ENCODE data around the gene TEKT2.
A peak's percentile ranks its signal among the peaks of the same experiment; 100 is the strongest.

TEKT2 gene

GRCh38 chr1:36083635-36084496 lies at the start of gene TEKT2:
TEKT2 (plus strand) TSS chr1:36084094; CDS start chr1:36084922, 828 bp downstream.
- Histone ChIP-seq H3K4me2 (peak within 1 kb of the TSS; percentile 80 to 96 (median 92)), H3K9me3 (replicated peaks in 1 of 11) (no peaks in the 10 kb centered on the region), H4K20me1 (0 out of 22 replicates have a peak, but pooled peaks cover 0 to under 1% (median 0%) of the 10 kb centered on the region in 11 experiments), H3K4me1 (peaks cover 25 to 61% (median 42%) of the 10 kb centered on the region in 10 experiments), H3K4me3 (peak within 1 kb of the TSS; percentile 43 to 68 (median 54)), H3K27me3 (peaks cover 0 to 22% (median 3%) of the 10 kb centered on the region in 11 experiments; a peak in 9 of 22 replicates), H3K27ac (peak within 1 kb of the TSS in 3 of 11 experiments; percentile 32 to 58 (median 41); a peak in 5 of 22 replicates), H3K36me3 (no peaks in the 10 kb centered on the region), H3K9ac (peak within 1 kb of the TSS; percentile 18 to 71 (median 53); a peak in 21 of 22 replicates)
- no peak for TF ChIP-seq Cebpa-rat (IDR thresholded peaks at IDR 0.05)

- Histone ChIP-seq H3K36me3 (peaks cover 56 to 100% (median 83%) of the 10 kb centered on the region in 11 experiments), H3K9ac (peak overlapping the region in 6 of 11 experiments; percentile 3 to 64 (median 36); a peak in 9 of 22 replicates), H3K4me1 (peaks cover 0 to 30% (median 12%) of the 10 kb centered on the region in 10 experiments; a peak in 13 of 20 replicates), H3K9me3 (replicated peaks in 1 of 11) (no peaks in the 10 kb centered on the region), H3K4me2 (peak overlapping the region in 6 of 11 experiments; percentile 31 to 79 (median 56); a peak in 12 of 22 replicates), H3K27me3 (no peaks in the 10 kb centered on the region), H3K4me3 (no peak overlapping the region), H4K20me1 (no peaks in the 10 kb centered on the region), H3K27ac (peak overlapping the region in 9 of 11 experiments; percentile 3 to 86 (median 63); a peak in 15 of 22 replicates)
- peak in 2 of 11 experiments; percentile 56 to 77; a peak in 5 of 22 replicates for TF ChIP-seq Cebpa-rat (IDR thresholded peaks at IDR 0.05)
These were observed 49.2 kb upstream of the TEKT2 start for GRCh38 chr1:36034692-36035091.

- Histone ChIP-seq H3K9ac (peak overlapping the region in 6 of 11 experiments; percentile 3 to 64 (median 37); a peak in 9 of 22 replicates), H3K27me3 (no peaks in the 10 kb centered on the region), H3K9me3 (replicated peaks in 1 of 11) (no peaks in the 10 kb centered on the region), H3K4me2 (peak overlapping the region in 6 of 11 experiments; percentile 31 to 79 (median 56); a peak in 12 of 22 replicates), H3K27ac (peak overlapping the region in 9 of 11 experiments; percentile 25 to 86 (median 63); a peak in 15 of 22 replicates), H3K36me3 (peaks cover 56 to 100% (median 83%) of the 10 kb centered on the region in 11 experiments), H3K4me3 (no peak overlapping the region), H3K4me1 (peaks cover 0 to 30% (median 12%) of the 10 kb centered on the region in 10 experiments; a peak in 13 of 20 replicates), H4K20me1 (no peaks in the 10 kb centered on the region)
- 0 out of 22 replicates have a peak, but pooled peaks of 1 of the 11 experiments have one; percentile 5 for TF ChIP-seq Cebpa-rat (IDR thresholded peaks at IDR 0.05)
These were observed 48.7 kb upstream of the TEKT2 start for GRCh38 chr1:36035154-36035553.

- H3K9me3 ChIP-seq (replicated peaks in 1 of 11), result peaks cover 0 to 7% (median 3%) of the 10 kb centered on the region in 11 experiments; a peak in 9 of 22 replicates
- H3K36me3 ChIP-seq, result peaks cover 74 to 100% (median 91%) of the 10 kb centered on the region in 11 experiments
- H3K9ac ChIP-seq, result no peak overlapping the region
These were observed 43.7 kb upstream of the TEKT2 start for GRCh38 chr1:36040238-36040637.

GRCh38 chr1:36051821-36052220 lies 32.1 kb upstream of the TEKT2 start:
- Histone ChIP-seq H4K20me1 (no peaks in the 10 kb centered on the region), H3K9me3 (replicated peaks in 1 of 11) (peaks cover 10 to 14% (median 13%) of the 10 kb centered on the region in 11 experiments), H3K4me3 (no peak overlapping the region), H3K4me1 (peaks cover 0 to 8% (median 0%) of the 10 kb centered on the region in 10 experiments; a peak in 2 of 20 replicates), H3K27me3 (no peaks in the 10 kb centered on the region), H3K36me3 (peaks cover 36 to 72% (median 61%) of the 10 kb centered on the region in 11 experiments), H3K9ac (no peak overlapping the region), H3K4me2 (no peak overlapping the region), H3K27ac (no peak overlapping the region)
- no peak for TF ChIP-seq Cebpa-rat (IDR thresholded peaks at IDR 0.05)

More at GRCh38 chr1:36040238-36040637, 43.7 kb upstream of the TEKT2 start:
- Histone ChIP-seq H3K4me3 (no peak overlapping the region), H3K27ac (no peak overlapping the region), H3K4me1 (peaks cover 0 to 8% (median under 1%) of the 10 kb centered on the region in 10 experiments; a peak in 10 of 20 replicates), H3K4me2 (no peak overlapping the region), H3K27me3 (no peaks in the 10 kb centered on the region), H4K20me1 (no peaks in the 10 kb centered on the region)
- TF ChIP-seq Cebpa-rat (IDR thresholded peaks at IDR 0.05), result no peak

GRCh38 chr1:36053978-36054377 lies 29.9 kb upstream of the TEKT2 start:
- no peaks in the 10 kb centered on the region for H3K27me3 ChIP-seq
- TF ChIP-seq Cebpa-rat (IDR thresholded peaks at IDR 0.05), result no peak
- no peaks in the 10 kb centered on the region for H4K20me1 ChIP-seq
- no peak overlapping the region for H3K4me2 ChIP-seq
- no peaks in the 10 kb centered on the region for H3K9me3 ChIP-seq (replicated peaks in 1 of 11)
- no peak overlapping the region for H3K9ac ChIP-seq
- H3K4me3 ChIP-seq, result no peak overlapping the region
- peaks cover 15 to 51% (median 41%) of the 10 kb centered on the region in 11 experiments; a peak in 21 of 22 replicates for H3K36me3 ChIP-seq
- no peak overlapping the region for H3K27ac ChIP-seq
- peaks cover 0 to 8% (median 0%) of the 10 kb centered on the region in 10 experiments; a peak in 2 of 20 replicates for H3K4me1 ChIP-seq

- H3K36me3 ChIP-seq, result peaks cover 8 to 44% (median 28%) of the 10 kb centered on the region in 11 experiments; a peak in 18 of 22 replicates
- H3K4me1 ChIP-seq, result peaks cover 0 to 8% (median 0%) of the 10 kb centered on the region in 10 experiments; a peak in 2 of 20 replicates
- no peak overlapping the region for H3K27ac ChIP-seq
- H3K9me3 ChIP-seq (replicated peaks in 1 of 11), result no peaks in the 10 kb centered on the region
- H3K4me3 ChIP-seq, result no peak overlapping the region
- no peak for TF ChIP-seq Cebpa-rat (IDR thresholded peaks at IDR 0.05)
- no peak overlapping the region for H3K4me2 ChIP-seq
- H3K9ac ChIP-seq, result no peak overlapping the region
- no peaks in the 10 kb centered on the region for H3K27me3 ChIP-seq
- no peaks in the 10 kb centered on the region for H4K20me1 ChIP-seq
These were observed 28.2 kb upstream of the TEKT2 start for GRCh38 chr1:36055706-36056105.

GRCh38 chr1:36062315-36062714 lies 21.6 kb upstream of the TEKT2 start:
- Histone ChIP-seq H3K36me3 (peaks cover 0 to 23% (median 3%) of the 10 kb centered on the region in 11 experiments; a peak in 5 of 22 replicates), H3K27me3 (no peaks in the 10 kb centered on the region), H3K4me1 (no peaks in the 10 kb centered on the region), H3K4me2 (no peak overlapping the region), H3K27ac (no peak overlapping the region), H3K9me3 (replicated peaks in 1 of 11) (no peaks in the 10 kb centered on the region), H3K4me3 (no peak overlapping the region), H4K20me1 (no peaks in the 10 kb centered on the region), H3K9ac (no peak overlapping the region)
- TF ChIP-seq Cebpa-rat (IDR thresholded peaks at IDR 0.05), result no peak

- H3K4me3 ChIP-seq, result no peak overlapping the region
- H3K4me1 ChIP-seq, result no peaks in the 10 kb centered on the region
- H3K9ac ChIP-seq, result no peak overlapping the region
- H3K9me3 ChIP-seq (replicated peaks in 1 of 11), result peaks cover 0 to 15% (median 0%) of the 10 kb centered on the region in 11 experiments; a peak in 4 of 22 replicates
- TF ChIP-seq Cebpa-rat (IDR thresholded peaks at IDR 0.05), result no peak
- no peak overlapping the region for H3K27ac ChIP-seq
- H3K36me3 ChIP-seq, result peaks cover 0 to 8% (median 0%) of the 10 kb centered on the region in 11 experiments; a peak in 3 of 22 replicates
- no peak overlapping the region for H3K4me2 ChIP-seq
- H3K27me3 ChIP-seq, result no peaks in the 10 kb centered on the region
- H4K20me1 ChIP-seq, result no peaks in the 10 kb centered on the region
These were observed 16.0 kb upstream of the TEKT2 start for GRCh38 chr1:36067871-36068270.

All from BLaER1 treated with 17β-estradiol and CSF1 and Interleukin-3, amounts not matched to agents 10 nM and 100 nM (cell line).